ENCODE data around the gene RNF44. TPM values are rescaled to one million over a fixed set of nuclear protein-coding genes. Genes with fewer than 3 reads are reported as not detected.
A peak's percentile ranks its signal among the peaks of the same experiment; 100 is the strongest.

RNF44 gene
- total RNA-seq, 5 donors from 2014 or later (not counting 1 experiment from before 2014, with no cell fraction given), result 250 to 319 (median 294) TPM

DNA sequence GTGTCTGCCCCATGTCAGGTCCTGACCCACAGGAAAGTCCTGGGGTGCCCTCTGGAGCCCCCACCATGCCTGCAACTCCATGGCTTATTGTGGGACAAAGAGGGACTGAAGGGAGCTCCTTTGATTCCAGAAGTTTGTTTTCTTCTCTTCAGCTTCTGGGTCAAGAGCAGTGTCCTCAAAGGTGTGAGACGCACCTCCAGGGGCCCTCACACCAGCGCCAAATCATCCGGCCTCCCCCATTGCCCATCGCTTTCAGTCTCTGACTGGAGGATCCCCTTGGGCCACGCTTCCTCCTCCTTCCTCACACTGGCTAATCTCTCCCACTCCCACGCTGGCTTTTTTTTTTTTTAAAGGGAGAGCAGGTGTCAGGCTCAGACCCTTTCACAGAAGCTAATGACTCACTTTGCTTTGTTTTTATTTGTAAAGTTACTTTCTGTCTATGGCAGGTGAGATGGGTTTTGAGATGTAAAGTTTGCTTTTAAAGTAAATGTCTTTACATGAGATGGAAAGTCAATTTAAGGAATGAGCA is 28.6 kb upstream of the RNF44 start:
- Histone ChIP-seq H3K9me3 (no peaks in the 10 kb centered on the region), H3K4me3 (ENCODE audit: control insufficient read depth in 1 of 2, extremely low read depth in 1 of 2, low read length in 1 of 2) (no peak overlapping the region), H3K36me3 (ENCODE audit: control insufficient read depth in 2 of 2, extremely low read depth in 1 of 2, insufficient read depth in 1 of 2, low read length in 1 of 2) (no peaks in the 10 kb centered on the region), H3K27ac (ENCODE audit: low read length) (no peak overlapping the region), H3K4me1 (ENCODE audit: control insufficient read depth in 1 of 2, extremely low read depth in 1 of 2, insufficient read depth in 2 of 2, low read length in 2 of 2) (peaks cover 0 to 4% of the 10 kb centered on the region in 2 experiments), H3K27me3 (replicated peaks in 1 of 2; ENCODE audit: control insufficient read depth in 2 of 2, extremely low read depth in 1 of 2, insufficient read depth in 2 of 2, low read length in 1 of 2) (peaks cover 0 to 46% of the 10 kb centered on the region in 2 experiments)
- Mint-ChIP-seq H3K9me3 (no peaks in the 10 kb centered on the region), H3K27me3 (peaks cover 0 to 12% of the 10 kb centered on the region in 2 donors), H3K36me3 (no peaks in the 10 kb centered on the region), H3K27ac (no peak overlapping the region), H3K4me3 (no peak overlapping the region), H3K4me1 (peaks cover 3 to 15% (median 9%) of the 10 kb centered on the region in 3 donors)
- WGBS (ENCODE audit: insufficient coverage), result 100% methylated on average over 2 of the region's 6 CpGs
- no peak for DNase-seq
- CTCF ChIA-PET, result interaction anchor here in 1 of 2 donors (0.6 kb wide), 2 partner anchors 190 to 511 kb away, joined by 3 read pairs; no protein-coding TSS in a partner anchor
- ATAC-seq (replicated peaks in 1 of 4), result no peak
- POLR2A ChIA-PET, result no interaction called here

GRCh38 chr5:176564002-176564401 is 26.8 kb upstream of the RNF44 start:
- no peaks in the 10 kb centered on the region for H3K36me3 ChIP-seq (ENCODE audit: control insufficient read depth in 2 of 2, extremely low read depth in 1 of 2, insufficient read depth in 1 of 2, low read length in 1 of 2)
- H3K4me3 Mint-ChIP-seq, result no peak overlapping the region
- peaks cover 0 to 17% of the 10 kb centered on the region in 2 experiments for H3K4me1 ChIP-seq (ENCODE audit: control insufficient read depth in 1 of 2, extremely low read depth in 1 of 2, insufficient read depth in 2 of 2, low read length in 2 of 2)
- ChIA-PET CTCF (no interaction called here), POLR2A (no interaction called here)
- no peak for ATAC-seq (replicated peaks in 1 of 4)
- H3K36me3 Mint-ChIP-seq, result no peaks in the 10 kb centered on the region
- H3K4me3 ChIP-seq (ENCODE audit: control insufficient read depth in 1 of 2, extremely low read depth in 1 of 2, low read length in 1 of 2), result no peak overlapping the region
- no peaks in the 10 kb centered on the region for H3K9me3 Mint-ChIP-seq
- WGBS (ENCODE audit: insufficient coverage), result 94% methylated on average over 8 of the region's 10 CpGs
- peaks cover 17 to 32% (median 25%) of the 10 kb centered on the region in 3 donors for H3K4me1 Mint-ChIP-seq
- H3K27ac Mint-ChIP-seq, result no peak overlapping the region
- H3K27me3 ChIP-seq (replicated peaks in 1 of 2; ENCODE audit: control insufficient read depth in 2 of 2, extremely low read depth in 1 of 2, insufficient read depth in 2 of 2, low read length in 1 of 2), result peaks cover 0 to 46% of the 10 kb centered on the region in 2 experiments
- H3K27ac ChIP-seq (ENCODE audit: low read length), result no peak overlapping the region
- peaks cover 0 to 12% of the 10 kb centered on the region in 2 donors for H3K27me3 Mint-ChIP-seq
- DNase-seq, result no peak
- no peaks in the 10 kb centered on the region for H3K9me3 ChIP-seq

DNA sequence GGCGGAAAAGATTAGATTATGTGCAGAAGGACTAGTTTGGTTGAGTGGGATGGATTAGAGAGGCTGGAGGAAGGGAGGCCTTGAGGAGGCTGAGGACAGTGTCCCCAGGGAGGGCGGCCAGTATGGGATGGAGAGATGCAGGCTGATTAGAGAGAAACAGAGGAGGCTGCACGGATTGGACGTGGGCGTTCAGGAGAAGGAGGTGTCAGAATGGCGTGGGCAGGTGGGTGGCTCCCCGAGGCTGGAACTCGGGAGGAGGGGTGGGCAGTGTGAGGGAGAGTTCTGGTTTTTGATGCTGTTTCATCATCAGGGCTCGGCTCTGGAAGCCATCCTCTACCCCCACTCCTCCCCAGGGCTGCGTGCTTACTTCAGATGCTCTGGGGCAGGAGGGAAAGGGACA is 25.0 kb upstream of the RNF44 start:
- H3K9me3 Mint-ChIP-seq, result no peaks in the 10 kb centered on the region
- no peak overlapping the region for H3K4me3 ChIP-seq (ENCODE audit: control insufficient read depth in 1 of 2, extremely low read depth in 1 of 2, low read length in 1 of 2)
- CTCF ChIA-PET, result no interaction called here
- no peak for ATAC-seq (replicated peaks in 1 of 4)
- peaks cover 0 to 9% of the 10 kb centered on the region in 2 donors for H3K27me3 Mint-ChIP-seq
- POLR2A ChIA-PET, result no interaction called here
- no peak overlapping the region for H3K27ac ChIP-seq (ENCODE audit: low read length)
- H3K27ac Mint-ChIP-seq, result no peak overlapping the region
- H3K36me3 Mint-ChIP-seq, result no peaks in the 10 kb centered on the region
- peaks cover 0 to 17% of the 10 kb centered on the region in 2 experiments for H3K4me1 ChIP-seq (ENCODE audit: control insufficient read depth in 1 of 2, extremely low read depth in 1 of 2, insufficient read depth in 2 of 2, low read length in 2 of 2)
- no peak for DNase-seq
- no peaks in the 10 kb centered on the region for H3K36me3 ChIP-seq (ENCODE audit: control insufficient read depth in 2 of 2, extremely low read depth in 1 of 2, insufficient read depth in 1 of 2, low read length in 1 of 2)
- H3K9me3 ChIP-seq, result no peaks in the 10 kb centered on the region
- H3K27me3 ChIP-seq (replicated peaks in 1 of 2; ENCODE audit: control insufficient read depth in 2 of 2, extremely low read depth in 1 of 2, insufficient read depth in 2 of 2, low read length in 1 of 2), result peaks cover 0 to 30% of the 10 kb centered on the region in 2 experiments
- no peak overlapping the region for H3K4me3 Mint-ChIP-seq
- peaks cover 19 to 32% (median 29%) of the 10 kb centered on the region in 3 donors for H3K4me1 Mint-ChIP-seq
- 79% methylated on average over 5 of the region's 10 CpGs for WGBS (ENCODE audit: insufficient coverage)

GRCh38 chr5:176561259-176561658 is 24.1 kb upstream of the RNF44 start:
- Histone ChIP-seq H3K27me3 (replicated peaks in 1 of 2; ENCODE audit: control insufficient read depth in 2 of 2, extremely low read depth in 1 of 2, insufficient read depth in 2 of 2, low read length in 1 of 2) (peaks cover 0 to 25% of the 10 kb centered on the region in 2 experiments), H3K4me3 (ENCODE audit: control insufficient read depth in 1 of 2, extremely low read depth in 1 of 2, low read length in 1 of 2) (no peak overlapping the region), H3K9me3 (no peaks in the 10 kb centered on the region), H3K27ac (ENCODE audit: low read length) (no peak overlapping the region), H3K36me3 (ENCODE audit: control insufficient read depth in 2 of 2, extremely low read depth in 1 of 2, insufficient read depth in 1 of 2, low read length in 1 of 2) (no peaks in the 10 kb centered on the region), H3K4me1 (ENCODE audit: control insufficient read depth in 1 of 2, extremely low read depth in 1 of 2, insufficient read depth in 2 of 2, low read length in 2 of 2) (peaks cover 0 to 24% of the 10 kb centered on the region in 2 experiments)
- H3K4me3 Mint-ChIP-seq, result no peak overlapping the region
- ATAC-seq (replicated peaks in 1 of 4), result no peak
- WGBS (ENCODE audit: insufficient coverage), result 100% methylated on average over 2 of the region's 3 CpGs
- no peaks in the 10 kb centered on the region for H3K9me3 Mint-ChIP-seq
- CTCF ChIA-PET, result no interaction called here
- DNase-seq, result no peak
- H3K4me1 Mint-ChIP-seq, result peaks cover 21 to 41% (median 33%) of the 10 kb centered on the region in 3 donors
- POLR2A ChIA-PET, result interaction anchor here in 1 of 2 donors (0.6 kb wide), 1 partner anchor 1860 kb away, joined by 3 read pairs; no protein-coding TSS in a partner anchor
- no peaks in the 10 kb centered on the region for H3K36me3 Mint-ChIP-seq
- H3K27me3 Mint-ChIP-seq, result peaks cover 0 to 9% of the 10 kb centered on the region in 2 donors
- H3K27ac Mint-ChIP-seq, result no peak overlapping the region

DNA sequence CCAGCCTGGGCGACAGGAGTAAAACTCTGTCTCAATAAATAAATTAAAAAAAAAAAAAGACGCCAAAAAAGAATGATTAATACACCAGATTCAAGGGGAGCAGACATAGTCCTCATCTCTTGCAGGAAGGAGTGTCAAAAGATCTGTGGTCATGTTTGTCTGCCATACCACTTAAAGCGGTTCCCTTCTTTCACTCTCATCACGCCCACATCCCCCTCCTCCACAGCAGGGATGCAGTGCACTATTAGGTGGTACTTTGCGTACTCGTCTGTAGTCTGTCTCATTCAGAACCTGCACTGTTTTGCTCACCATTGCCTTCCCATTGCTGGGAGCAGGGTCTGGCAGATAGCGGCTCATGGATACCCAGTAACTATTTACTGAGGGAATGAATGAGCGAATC is 23.2 kb upstream of the RNF44 start:
- Mint-ChIP-seq H3K27me3 (peaks cover 0 to 5% of the 10 kb centered on the region in 2 donors), H3K27ac (no peak overlapping the region), H3K4me1 (peaks cover 30 to 46% (median 42%) of the 10 kb centered on the region in 3 donors), H3K9me3 (no peaks in the 10 kb centered on the region), H3K4me3 (no peak overlapping the region), H3K36me3 (no peaks in the 10 kb centered on the region)
- CTCF ChIA-PET, result no interaction called here
- H3K4me1 ChIP-seq (ENCODE audit: control insufficient read depth in 1 of 2, extremely low read depth in 1 of 2, insufficient read depth in 2 of 2, low read length in 2 of 2), result peaks cover 0 to 33% of the 10 kb centered on the region in 2 experiments
- DNase-seq, result peak in 3 of 35 experiments; percentile 21 to 29 (median 25)
- ATAC-seq (replicated peaks in 1 of 4), result peak; percentile 43 to 78 (median 56)
- H3K36me3 ChIP-seq (ENCODE audit: control insufficient read depth in 2 of 2, extremely low read depth in 1 of 2, insufficient read depth in 1 of 2, low read length in 1 of 2), result no peaks in the 10 kb centered on the region
- H3K4me3 ChIP-seq (ENCODE audit: control insufficient read depth in 1 of 2, extremely low read depth in 1 of 2, low read length in 1 of 2), result no peak overlapping the region
- peaks cover 0 to 18% of the 10 kb centered on the region in 2 experiments for H3K27me3 ChIP-seq (replicated peaks in 1 of 2; ENCODE audit: control insufficient read depth in 2 of 2, extremely low read depth in 1 of 2, insufficient read depth in 2 of 2, low read length in 1 of 2)
- POLR2A ChIA-PET, result no interaction called here
- H3K27ac ChIP-seq (ENCODE audit: low read length), result no peak overlapping the region
- H3K9me3 ChIP-seq, result no peaks in the 10 kb centered on the region
- 49% methylated on average over 4 of the region's 8 CpGs for WGBS (ENCODE audit: insufficient coverage)

GRCh38 chr5:176559683-176560082 is 22.5 kb upstream of the RNF44 start:
- H3K36me3 Mint-ChIP-seq, result no peaks in the 10 kb centered on the region
- DNase-seq (peak in 4 of 35 experiments; percentile 19 to 60 (median 36)), ATAC-seq (replicated peaks in 1 of 4) (peak in 3 of 4 experiments; percentile 47 to 83 (median 57))
- no peak overlapping the region for H3K27ac ChIP-seq (ENCODE audit: low read length)
- 16% methylated on average over 4 of the region's 5 CpGs for WGBS (ENCODE audit: insufficient coverage)
- H3K9me3 Mint-ChIP-seq, result no peaks in the 10 kb centered on the region
- peak overlapping the region in 1 of 3 donors; percentile 33 for H3K4me3 Mint-ChIP-seq
- CTCF ChIA-PET, result no interaction called here
- H3K36me3 ChIP-seq (ENCODE audit: control insufficient read depth in 2 of 2, extremely low read depth in 1 of 2, insufficient read depth in 1 of 2, low read length in 1 of 2), result no peaks in the 10 kb centered on the region
- no peaks in the 10 kb centered on the region for H3K9me3 ChIP-seq
- peaks cover 0 to 40% of the 10 kb centered on the region in 2 experiments for H3K4me1 ChIP-seq (ENCODE audit: control insufficient read depth in 1 of 2, extremely low read depth in 1 of 2, insufficient read depth in 2 of 2, low read length in 2 of 2)
- H3K4me3 ChIP-seq (ENCODE audit: control insufficient read depth in 1 of 2, extremely low read depth in 1 of 2, low read length in 1 of 2), result no peak overlapping the region
- peaks cover 0 to 12% of the 10 kb centered on the region in 2 experiments for H3K27me3 ChIP-seq (replicated peaks in 1 of 2; ENCODE audit: control insufficient read depth in 2 of 2, extremely low read depth in 1 of 2, insufficient read depth in 2 of 2, low read length in 1 of 2)
- POLR2A ChIA-PET, result no interaction called here
- peaks cover 37 to 52% (median 49%) of the 10 kb centered on the region in 3 donors for H3K4me1 Mint-ChIP-seq
- H3K27ac Mint-ChIP-seq, result peak overlapping the region in 1 of 2 donors; percentile 28
- peaks cover 0 to 5% of the 10 kb centered on the region in 2 donors for H3K27me3 Mint-ChIP-seq

All from T-cell (primary cell).